IMR-90 (cell line): ENCODE measurements around the gene BAMBI. TPM values are rescaled to one million over a fixed set of nuclear protein-coding genes. Genes with fewer than 3 reads are reported as not detected.

ENCODE experiments used
- ATAC-seq: fragments of 200-7000 bp; cut with Tn5 transposase; 2 replicates; pipeline ENCODE4 v1.9.1; 2020; ENCODE audit warnings: low read depth, mild to moderate bottlenecking, moderate library complexity
- BruUV-seq: library from RNA; stranded (reverse); fragments of 400-500 nt; replicated peaks from 2 replicates; lab custom pipeline; 2021; lab: Mats Ljungman, UMichigan
- CTCF ChIA-PET: fragments of 300-600 bp; formaldehyde crosslinking; extraction: SDS; loops from one replicate; lab custom pipeline; 2021; ENCODE audit warnings: antibody characterized with exemption; lab: Yijun Ruan, JAX
- POLR2A ChIA-PET: fragments of 300-600 bp; sonication (Branson Sonifier 250); formaldehyde crosslinking; loops from one replicate; lab custom pipeline; 2022; ENCODE audit warnings: antibody characterized with exemption; ENCODE audit not compliant: unreplicated experiment; lab: Charles Lee
- DNase-seq: peaks from one replicate; pipeline ENCODE4 v3.0.0; 2013
- H2AFZ ChIP-seq: replicated peaks from 2 replicates; pipeline ENCODE3; 2013; ENCODE audit warnings: low read length, mild to moderate bottlenecking; ENCODE audit not compliant: poor library complexity
- H2AK5ac ChIP-seq: 2 replicates; pipeline ENCODE4 v1.6.1; 2013; ENCODE audit warnings: low read depth, low read length, inconsistent platforms
- H2AK9ac ChIP-seq: replicated peaks from 2 replicates; pipeline ENCODE3; 2013; ENCODE audit warnings: mild to moderate bottlenecking, low read depth, low read length, moderate library complexity; ENCODE audit not compliant: poor library complexity
- H2BK120ac ChIP-seq: 2 replicates; pipeline ENCODE4 v1.6.1; 2013; ENCODE audit warnings: low read depth, low read length, inconsistent platforms
- H2BK15ac ChIP-seq: 3 replicates; pipeline ENCODE4 v1.6.1; 2013; ENCODE audit warnings: low read depth, low read length, inconsistent platforms
- H2BK20ac ChIP-seq: 2 replicates; pipeline ENCODE4 v1.6.1; 2013; ENCODE audit warnings: low read depth, mild to moderate bottlenecking, inconsistent platforms, low read length, moderate library complexity
- H2BK5ac ChIP-seq: 2 replicates; pipeline ENCODE4 v1.6.1; 2013; ENCODE audit warnings: mild to moderate bottlenecking, low read depth, low read length, inconsistent platforms; ENCODE audit not compliant: poor library complexity, severe bottlenecking
- H3K14ac ChIP-seq: replicated peaks from 2 replicates; pipeline ENCODE4 v1.6.1; 2013; ENCODE audit warnings: low read depth, low read length, inconsistent platforms
- H3K18ac ChIP-seq: 2 replicates; pipeline ENCODE4 v1.6.1; 2013; ENCODE audit warnings: low read depth, low read length, control low read depth
- H3K23ac ChIP-seq: 2 replicates; pipeline ENCODE4 v1.6.1; 2013; ENCODE audit warnings: low read depth, low read length, inconsistent platforms
- H3K27ac ChIP-seq: 2 replicates; pipeline ENCODE4 v1.5.1; 2013; ENCODE audit warnings: mild to moderate bottlenecking, control low read depth, low read length; ENCODE audit not compliant: insufficient read depth
- H3K27me3 ChIP-seq: 2 replicates; pipeline ENCODE4 v1.6.1; 2013; ENCODE audit warnings: low read length; ENCODE audit not compliant: control insufficient read depth, insufficient read depth
- H3K36me3 ChIP-seq: 2 replicates; pipeline ENCODE4 v1.6.1; 2013; ENCODE audit warnings: low read length, mixed read lengths; ENCODE audit not compliant: control insufficient read depth, insufficient read depth
- H3K4ac ChIP-seq: 2 replicates; pipeline ENCODE4 v1.6.1; 2013; ENCODE audit warnings: low read depth, low read length, inconsistent platforms
- H3K4me1 ChIP-seq: 2 replicates; pipeline ENCODE4 v1.6.1; 2013; ENCODE audit warnings: low read length, mixed read lengths; ENCODE audit not compliant: control insufficient read depth, insufficient read depth
- H3K4me2 ChIP-seq: 2 replicates; pipeline ENCODE4 v1.6.1; 2013; ENCODE audit warnings: low read depth, mild to moderate bottlenecking, control low read depth, low read length, moderate library complexity
- H3K4me3 ChIP-seq: 2 replicates; pipeline ENCODE4 v1.5.1; 2013; ENCODE audit warnings: low read depth, mild to moderate bottlenecking, control low read depth, low read length, moderate library complexity; ENCODE audit not compliant: insufficient read depth
- H3K56ac ChIP-seq: 2 replicates; pipeline ENCODE4 v1.6.1; 2013; ENCODE audit warnings: low read length, inconsistent platforms; ENCODE audit not compliant: insufficient read depth; ENCODE audit errors: extremely low read depth
- H3K79me1 ChIP-seq, 2 experiments: 2 replicates each; pipeline ENCODE4 v1.6.1; 2013; ENCODE audit warnings: low read length in 2 of 2, inconsistent platforms in 1 of 2, low read depth in 1 of 2
- H3K9ac ChIP-seq: 2 replicates; pipeline ENCODE4 v1.6.1; 2013; ENCODE audit warnings: low read depth, low read length, control low read depth
- H3K9me1 ChIP-seq: 2 replicates; pipeline ENCODE4 v1.6.1; 2013; ENCODE audit warnings: low read length, inconsistent platforms; ENCODE audit not compliant: insufficient read depth
- H3K9me3 ChIP-seq: 2 replicates; pipeline ENCODE4 v1.6.1; 2013; ENCODE audit warnings: low read length; ENCODE audit not compliant: control insufficient read depth, insufficient read depth
- H4K20me1 ChIP-seq: 2 replicates; pipeline ENCODE4 v1.6.1; 2013; ENCODE audit warnings: low read length, inconsistent platforms; ENCODE audit not compliant: insufficient read depth
- H4K5ac ChIP-seq: 2 replicates; pipeline ENCODE4 v1.6.1; 2013; ENCODE audit warnings: mild to moderate bottlenecking, low read depth, low read length, control low read depth
- H4K8ac ChIP-seq, 2 experiments: 2 replicates each; pipeline ENCODE4 v1.6.1; 2013; ENCODE audit warnings: low read depth in 2 of 2, low read length in 2 of 2, control low read depth in 1 of 2, inconsistent platforms in 1 of 2
- H4K91ac ChIP-seq: 2 replicates; pipeline ENCODE4 v1.6.1; 2013; ENCODE audit warnings: low read depth, low read length, inconsistent platforms; ENCODE audit not compliant: insufficient read depth
- BHLHE40 ChIP-seq: fragments of 150-350 bp; IDR thresholded peaks from 2 replicates; pipeline ENCODE4 v1.6.1; 2016; ENCODE audit warnings: mild to moderate bottlenecking, low read depth, low read length
- CHD1 ChIP-seq: IDR thresholded peaks from 2 replicates; pipeline ENCODE4 v1.6.1; 2012; ENCODE audit warnings: low read depth, low read length, improper control_type of control experiment
- FOS ChIP-seq: fragments of 150-350 bp; IDR thresholded peaks from 2 replicates; pipeline ENCODE4 v1.6.1; 2016; ENCODE audit warnings: low read depth, low read length
- MAFK ChIP-seq: IDR thresholded peaks from 2 replicates; pipeline ENCODE4 v1.6.1; 2012; ENCODE audit warnings: low read depth, low read length, improper control_type of control experiment
- MAZ ChIP-seq: IDR thresholded peaks from 2 replicates; pipeline ENCODE4 v1.6.1; 2012; ENCODE audit warnings: low read depth, mild to moderate bottlenecking, low read length, improper control_type of control experiment, moderate library complexity, borderline replicate concordance
- MXI1 ChIP-seq: IDR thresholded peaks from 2 replicates; pipeline ENCODE4 v1.6.1; 2012; ENCODE audit warnings: low read depth, mild to moderate bottlenecking, low read length, moderate library complexity, borderline replicate concordance
- NFE2L2 ChIP-seq: fragments of 150-350 bp; IDR thresholded peaks from 2 replicates; pipeline ENCODE4 v1.6.1; 2016; ENCODE audit warnings: low read depth, mild to moderate bottlenecking, low read length
- POLR2A ChIP-seq: IDR thresholded peaks from 2 replicates; pipeline ENCODE4 v1.6.1; 2012; ENCODE audit warnings: mild to moderate bottlenecking, low read depth, low read length
- RCOR1 ChIP-seq: IDR thresholded peaks from 2 replicates; pipeline ENCODE4 v1.6.1; 2012; ENCODE audit warnings: mild to moderate bottlenecking, low read length, improper control_type of control experiment; ENCODE audit not compliant: insufficient replicate concordance
- RFX5 ChIP-seq: IDR thresholded peaks from 2 replicates; pipeline ENCODE4 v1.8.0; 2012; ENCODE audit warnings: low read depth, mild to moderate bottlenecking, low read length, moderate library complexity
- SMC3 ChIP-seq: fragments of 150-350 bp; IDR thresholded peaks from 2 replicates; pipeline ENCODE4 v1.6.1; 2016; ENCODE audit warnings: low read depth, mild to moderate bottlenecking, antibody characterized with exemption, low read length, moderate library complexity
- WGBS, 2 experiments: methylation state at CpG; one replicate each; pipeline versions ENCODE4 v1.1.5 to v1.1.7; 2013; ENCODE audit warnings: missing lambda C conversion rate in 2 of 2; ENCODE audit not compliant: insufficient read length in 1 of 2; ENCODE audit errors: extremely low coverage in 2 of 2; 5-methylcytosine and 5-hydroxymethylcytosine counted together
- dilution Hi-C: fragments of 300-500 bp; cut with HindIII; formaldehyde crosslinking; loops from one replicate; pipeline ENCODE4 v1.14.3; 2018; ENCODE audit warnings: low sequenced_read_pairs; ENCODE audit not compliant: unreplicated experiment
- in situ Hi-C: fragments of 300-500 bp; cut with MboI; formaldehyde crosslinking; loops from 3 replicates; pipeline ENCODE4 v1.14.3; 2019; ENCODE audit warnings: low sequenced_read_pairs, inconsistent platforms, mixed read lengths
- intact Hi-C: fragments of 100-400 bp; cut with micrococcal nuclease; formaldehyde crosslinking; loops from 2 replicates; pipeline ENCODE4 v1.10.0; 2022
- polyA plus RNA-seq, 3 experiments: library from polyadenylated mRNA; depleted of rRNA; stranded (reverse); fragments of >200 nt; gene quantifications; 2 replicates each; pipeline ENCODE4 v1.2.3, GENCODE V29; 2012; ENCODE audit warnings: low replicate concordance in 1 of 3
- total RNA-seq: library from RNA; depleted of rRNA; stranded (reverse); fragments of >200 nt; gene quantifications from 2 replicates; pipeline ENCODE4 v1.2.3, GENCODE V29; 2012
- TF ChIP-seq, protein P1 (sequence below): fragments of 150-350 bp; IDR thresholded peaks from 2 replicates; pipeline ENCODE4 v1.6.1; 2016; ENCODE audit warnings: low read depth, mild to moderate bottlenecking, low read length, moderate library complexity, borderline replicate concordance
- TF ChIP-seq, protein P2 (sequence below): conservative IDR thresholded peaks from 2 replicates; pipeline ENCODE4 v1.5.1; 2012; ENCODE audit warnings: mild to moderate bottlenecking, low read depth, low read length, improper control_type of control experiment
- TF ChIP-seq, protein P3 (sequence below): fragments of 150-350 bp; IDR thresholded peaks from 2 replicates; pipeline ENCODE4 v1.6.1; 2017; ENCODE audit warnings: mild to moderate bottlenecking, antibody characterized with exemption, low read length, low read depth

The BAMBI gene
- total and polyA plus RNA-seq, 2 of the 4 experiments (the other 2 are of a cell fraction): 14.4 to 19.4 TPM

DNA sequence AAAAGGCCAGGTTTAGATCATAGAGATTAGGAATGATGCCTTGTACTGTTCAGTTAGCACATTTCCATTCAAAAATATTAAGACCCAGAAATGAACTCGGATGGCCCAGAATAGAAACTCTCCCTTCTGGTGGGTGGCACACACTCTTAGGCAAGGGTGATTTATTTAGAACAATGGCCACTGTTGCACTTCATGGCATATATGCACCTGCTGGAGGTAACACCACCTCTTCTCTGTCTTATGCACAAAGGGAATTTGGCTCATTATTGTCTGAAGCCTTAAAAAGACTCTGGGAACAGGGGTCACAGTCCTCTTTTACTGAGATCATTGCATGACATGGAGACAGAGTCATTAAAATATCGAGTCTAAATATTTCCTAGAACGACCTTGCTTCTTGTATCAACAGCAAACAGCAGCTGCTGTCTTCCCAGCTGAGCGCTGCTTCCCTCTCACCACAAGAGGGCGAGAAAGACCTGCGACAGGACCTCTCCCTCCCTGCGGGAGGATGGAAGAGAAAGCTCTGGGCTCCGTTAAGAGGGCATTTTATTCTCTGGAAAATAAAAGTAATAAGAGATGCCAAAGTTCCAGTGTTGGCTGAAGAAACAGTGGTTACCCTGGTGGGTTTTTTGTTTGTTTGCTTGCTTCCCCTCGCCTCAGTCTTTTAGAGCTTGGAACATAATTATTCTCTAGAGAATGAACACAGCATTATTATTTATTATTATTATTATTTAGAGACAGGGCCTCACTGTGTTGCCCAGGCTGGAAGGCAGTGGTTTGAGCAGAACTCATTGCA is 13.5 kb upstream of the BAMBI start:
- H3K27me3 ChIP-seq: peaks cover 25% of the 10 kb centered on the region
- in situ Hi-C loops (no loop called here), intact Hi-C loops (loop anchor here (1.0 kb wide), 3 partner anchors 328 to 641 kb away; no protein-coding TSS in a partner anchor), dilution Hi-C loops (no loop called here)
- no peak overlapping the region for H2BK120ac ChIP-seq
- H2AK5ac ChIP-seq: no peak overlapping the region
- no peak overlapping the region for H2AK9ac ChIP-seq
- H3K4me1 ChIP-seq: peaks cover 6% of the 10 kb centered on the region
- H3K79me1 ChIP-seq: no peaks in the 10 kb centered on the region
- peak overlapping the region; percentile 30; the same call in 1 of the 2 replicates for H3K4ac ChIP-seq
- H3K18ac ChIP-seq: no peak overlapping the region
- no peak overlapping the region for H4K91ac ChIP-seq
- H3K23ac ChIP-seq: no peak overlapping the region
- ATAC-seq (peak; percentile 84), DNase-seq (peak; percentile 87)
- H3K56ac ChIP-seq: no peak overlapping the region
- no peaks in the 10 kb centered on the region for H3K36me3 ChIP-seq
- no peak overlapping the region for H3K14ac ChIP-seq
- no peaks in the 10 kb centered on the region for H3K9me3 ChIP-seq
- H2AFZ ChIP-seq: no peak overlapping the region
- H3K9me1 ChIP-seq: peaks cover 7% of the 10 kb centered on the region; the same call in 1 of the 2 replicates
- no peak overlapping the region for H4K5ac ChIP-seq
- H3K4me3 ChIP-seq: no peak overlapping the region
- no peak overlapping the region for H3K4me2 ChIP-seq
- ChIA-PET POLR2A (no interaction called here), CTCF (interaction anchor here (0.6 to 2.1 kb wide), 27 partner anchors 11 to 649 kb away, joined by 3 to 16 read pairs (median 3); no protein-coding TSS in a partner anchor)
- WGBS, 2 experiments: 17% methylated on average over 1 of the region's 9 CpGs; no CpG with 5 or more reads in 1 of the 2 experiments
- BruUV-seq: no TSS peak
- H3K27ac ChIP-seq: no peak overlapping the region
- no peak overlapping the region for H2BK15ac ChIP-seq
- no peaks in the 10 kb centered on the region for H4K20me1 ChIP-seq
- H2BK20ac ChIP-seq: no peak overlapping the region
- H2BK5ac ChIP-seq: no peak overlapping the region
- no peak overlapping the region for H3K9ac ChIP-seq
- no peak overlapping the region for H4K8ac ChIP-seq
- TF ChIP-seq BHLHE40 (no peak), CHD1 (no peak; the same call in 1 of the 2 replicates), MXI1 (no peak), SMC3 (peak; percentile 99), RFX5 (no peak), FOS (no peak), MAFK (no peak), NFE2L2 (0 out of 2 replicates have a peak, but pooled peaks have one; percentile 10), RCOR1 (no peak), MAZ (peak; percentile 66; the same call in 1 of the 2 replicates), POLR2A (peak; percentile 54; the same call in 1 of the 2 replicates)
- TF ChIP-seq, protein P1, sequence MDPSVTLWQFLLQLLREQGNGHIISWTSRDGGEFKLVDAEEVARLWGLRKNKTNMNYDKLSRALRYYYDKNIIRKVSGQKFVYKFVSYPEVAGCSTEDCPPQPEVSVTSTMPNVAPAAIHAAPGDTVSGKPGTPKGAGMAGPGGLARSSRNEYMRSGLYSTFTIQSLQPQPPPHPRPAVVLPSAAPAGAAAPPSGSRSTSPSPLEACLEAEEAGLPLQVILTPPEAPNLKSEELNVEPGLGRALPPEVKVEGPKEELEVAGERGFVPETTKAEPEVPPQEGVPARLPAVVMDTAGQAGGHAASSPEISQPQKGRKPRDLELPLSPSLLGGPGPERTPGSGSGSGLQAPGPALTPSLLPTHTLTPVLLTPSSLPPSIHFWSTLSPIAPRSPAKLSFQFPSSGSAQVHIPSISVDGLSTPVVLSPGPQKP: no peak
- TF ChIP-seq, protein P2, sequence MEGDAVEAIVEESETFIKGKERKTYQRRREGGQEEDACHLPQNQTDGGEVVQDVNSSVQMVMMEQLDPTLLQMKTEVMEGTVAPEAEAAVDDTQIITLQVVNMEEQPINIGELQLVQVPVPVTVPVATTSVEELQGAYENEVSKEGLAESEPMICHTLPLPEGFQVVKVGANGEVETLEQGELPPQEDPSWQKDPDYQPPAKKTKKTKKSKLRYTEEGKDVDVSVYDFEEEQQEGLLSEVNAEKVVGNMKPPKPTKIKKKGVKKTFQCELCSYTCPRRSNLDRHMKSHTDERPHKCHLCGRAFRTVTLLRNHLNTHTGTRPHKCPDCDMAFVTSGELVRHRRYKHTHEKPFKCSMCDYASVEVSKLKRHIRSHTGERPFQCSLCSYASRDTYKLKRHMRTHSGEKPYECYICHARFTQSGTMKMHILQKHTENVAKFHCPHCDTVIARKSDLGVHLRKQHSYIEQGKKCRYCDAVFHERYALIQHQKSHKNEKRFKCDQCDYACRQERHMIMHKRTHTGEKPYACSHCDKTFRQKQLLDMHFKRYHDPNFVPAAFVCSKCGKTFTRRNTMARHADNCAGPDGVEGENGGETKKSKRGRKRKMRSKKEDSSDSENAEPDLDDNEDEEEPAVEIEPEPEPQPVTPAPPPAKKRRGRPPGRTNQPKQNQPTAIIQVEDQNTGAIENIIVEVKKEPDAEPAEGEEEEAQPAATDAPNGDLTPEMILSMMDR: peak; percentile 99
- TF ChIP-seq, protein P3, sequence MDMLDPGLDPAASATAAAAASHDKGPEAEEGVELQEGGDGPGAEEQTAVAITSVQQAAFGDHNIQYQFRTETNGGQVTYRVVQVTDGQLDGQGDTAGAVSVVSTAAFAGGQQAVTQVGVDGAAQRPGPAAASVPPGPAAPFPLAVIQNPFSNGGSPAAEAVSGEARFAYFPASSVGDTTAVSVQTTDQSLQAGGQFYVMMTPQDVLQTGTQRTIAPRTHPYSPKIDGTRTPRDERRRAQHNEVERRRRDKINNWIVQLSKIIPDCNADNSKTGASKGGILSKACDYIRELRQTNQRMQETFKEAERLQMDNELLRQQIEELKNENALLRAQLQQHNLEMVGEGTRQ: no peak
